AG04450 (cell line): ENCODE measurements around the gene CA5A. TPM values are rescaled to one million over a fixed set of nuclear protein-coding genes. Genes with fewer than 3 reads are reported as not detected.

ENCODE experiments used
- CTCF ChIA-PET: fragments of 300-600, 350-600 bp; formaldehyde crosslinking; extraction: SDS; loops from one replicate; lab custom pipeline; 2022; ENCODE audit warnings: antibody characterized with exemption, inconsistent platforms; lab: Charles Lee
- POLR2A ChIA-PET: fragments of 350-600 bp; formaldehyde crosslinking; extraction: SDS; loops from one replicate; lab custom pipeline; 2021; ENCODE audit warnings: antibody characterized with exemption, inconsistent platforms; lab: Yijun Ruan, JAX
- DNase-seq: peaks from one replicate; pipeline ENCODE4 v3.0.0-alpha.2; 2011; ENCODE audit warnings: low read depth, low spot score
- H3K27ac ChIP-seq: one replicate; pipeline ENCODE4 v1.5.1; 2012; ENCODE audit warnings: low read depth, low read length, control low read depth
- H3K27me3 ChIP-seq: one replicate; pipeline ENCODE4 v1.6.0; 2012; ENCODE audit warnings: low read length; ENCODE audit not compliant: control insufficient read depth, insufficient read depth
- H3K4me3 ChIP-seq: 2 replicates; pipeline ENCODE4 v1.5.1; 2011; ENCODE audit warnings: mild to moderate bottlenecking, low read depth, low read length, control low read depth
- H3K9me3 ChIP-seq: 2 replicates; pipeline ENCODE4 v1.5.1; 2012; ENCODE audit warnings: low read length; ENCODE audit not compliant: control insufficient read depth, insufficient read depth
- polyA plus RNA-seq: library from polyadenylated mRNA; depleted of rRNA; stranded (reverse); fragments of >200 nt; gene quantifications from 2 replicates; pipeline ENCODE4 v1.2.3, GENCODE V29; 2011
- TF ChIP-seq, protein P1 (sequence below): IDR thresholded peaks from 2 replicates; pipeline ENCODE4 v1.5.1; 2011; ENCODE audit warnings: low read depth, low read length, control low read depth, inconsistent platforms

The CA5A gene
- polyA plus RNA-seq, 1 experiment, result not detected

DNA sequence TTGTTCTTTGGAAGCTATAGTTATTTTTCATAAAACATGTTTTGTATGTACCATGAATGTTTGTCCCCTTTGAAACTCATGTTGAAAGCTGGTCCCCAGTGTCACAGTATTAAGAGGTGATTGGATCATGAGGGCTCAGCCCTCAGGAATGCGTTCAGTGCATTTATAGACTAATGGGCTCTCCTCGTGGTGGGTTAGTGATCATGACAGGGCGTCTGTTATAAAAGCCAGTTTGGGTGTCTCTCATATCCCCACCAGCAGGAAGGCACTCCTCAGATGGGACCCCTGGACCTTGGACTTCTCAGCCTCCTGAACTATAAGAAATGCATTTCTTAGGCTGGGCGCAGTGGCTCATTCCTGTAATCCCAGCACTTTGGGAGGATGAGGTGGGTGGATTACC lies 25.3 kb upstream of the CA5A start:
- ChIA-PET POLR2A (interaction anchor here (0.8 kb wide), 1 partner anchor 376 kb away, joined by 4 read pairs; no protein-coding TSS in a partner anchor), CTCF (no interaction called here)
- H3K4me3 ChIP-seq, result no peak overlapping the region
- no peaks in the 10 kb centered on the region; the same call in 1 of the 2 replicates for H3K9me3 ChIP-seq
- TF ChIP-seq, protein P1, sequence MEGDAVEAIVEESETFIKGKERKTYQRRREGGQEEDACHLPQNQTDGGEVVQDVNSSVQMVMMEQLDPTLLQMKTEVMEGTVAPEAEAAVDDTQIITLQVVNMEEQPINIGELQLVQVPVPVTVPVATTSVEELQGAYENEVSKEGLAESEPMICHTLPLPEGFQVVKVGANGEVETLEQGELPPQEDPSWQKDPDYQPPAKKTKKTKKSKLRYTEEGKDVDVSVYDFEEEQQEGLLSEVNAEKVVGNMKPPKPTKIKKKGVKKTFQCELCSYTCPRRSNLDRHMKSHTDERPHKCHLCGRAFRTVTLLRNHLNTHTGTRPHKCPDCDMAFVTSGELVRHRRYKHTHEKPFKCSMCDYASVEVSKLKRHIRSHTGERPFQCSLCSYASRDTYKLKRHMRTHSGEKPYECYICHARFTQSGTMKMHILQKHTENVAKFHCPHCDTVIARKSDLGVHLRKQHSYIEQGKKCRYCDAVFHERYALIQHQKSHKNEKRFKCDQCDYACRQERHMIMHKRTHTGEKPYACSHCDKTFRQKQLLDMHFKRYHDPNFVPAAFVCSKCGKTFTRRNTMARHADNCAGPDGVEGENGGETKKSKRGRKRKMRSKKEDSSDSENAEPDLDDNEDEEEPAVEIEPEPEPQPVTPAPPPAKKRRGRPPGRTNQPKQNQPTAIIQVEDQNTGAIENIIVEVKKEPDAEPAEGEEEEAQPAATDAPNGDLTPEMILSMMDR, result no peak
- H3K27me3 ChIP-seq, result no peaks in the 10 kb centered on the region
- no peak overlapping the region for H3K27ac ChIP-seq
- DNase-seq, result no peak

DNA sequence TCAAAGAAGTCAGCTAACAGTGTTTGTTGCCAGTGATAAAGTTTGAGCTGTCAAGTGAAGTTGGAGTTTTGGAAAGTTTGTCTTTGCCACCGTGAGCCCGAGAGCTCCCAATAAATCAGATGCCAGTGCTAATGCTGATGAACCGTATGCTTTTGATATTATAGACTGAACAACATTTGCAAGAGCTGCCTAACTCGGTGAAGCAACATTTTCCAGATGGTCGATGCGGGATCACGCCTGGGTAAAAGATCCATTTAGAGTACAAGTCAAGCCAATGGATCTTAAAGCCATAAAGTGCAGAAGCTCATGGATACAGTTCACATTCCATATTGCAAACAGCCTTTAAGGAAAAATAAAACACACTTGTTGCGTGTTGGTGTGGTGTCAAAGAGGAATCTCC lies 24.5 kb upstream of the CA5A start:
- H3K27me3 ChIP-seq, result no peaks in the 10 kb centered on the region
- H3K4me3 ChIP-seq, result no peak overlapping the region
- DNase-seq, result no peak
- CTCF ChIA-PET, result no interaction called here
- POLR2A ChIA-PET, result no interaction called here
- H3K9me3 ChIP-seq, result no peaks in the 10 kb centered on the region; the same call in 1 of the 2 replicates
- TF ChIP-seq, protein P1, result no peak
- H3K27ac ChIP-seq, result no peak overlapping the region

DNA sequence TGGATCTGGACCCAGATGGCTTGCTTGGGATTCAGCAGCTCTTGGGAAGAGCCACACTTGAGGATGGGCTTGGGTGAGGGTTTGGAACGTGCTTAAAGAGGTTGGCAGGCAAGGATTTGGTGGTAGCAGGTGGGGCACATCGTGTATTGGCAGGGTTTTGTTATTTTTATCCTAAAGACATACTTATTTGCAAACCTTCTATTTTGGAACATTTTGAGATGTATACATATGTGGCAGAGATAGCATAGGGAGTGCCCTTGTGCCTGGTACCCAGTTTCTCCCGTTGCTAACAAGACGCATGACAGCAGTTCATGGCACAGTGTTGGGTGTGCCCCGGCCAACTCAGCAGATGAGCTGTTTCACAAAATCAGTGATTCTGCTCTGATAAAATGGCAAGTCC lies 24.0 kb upstream of the CA5A start:
- H3K27me3 ChIP-seq, result no peaks in the 10 kb centered on the region
- POLR2A ChIA-PET, result no interaction called here
- CTCF ChIA-PET, result no interaction called here

DNA sequence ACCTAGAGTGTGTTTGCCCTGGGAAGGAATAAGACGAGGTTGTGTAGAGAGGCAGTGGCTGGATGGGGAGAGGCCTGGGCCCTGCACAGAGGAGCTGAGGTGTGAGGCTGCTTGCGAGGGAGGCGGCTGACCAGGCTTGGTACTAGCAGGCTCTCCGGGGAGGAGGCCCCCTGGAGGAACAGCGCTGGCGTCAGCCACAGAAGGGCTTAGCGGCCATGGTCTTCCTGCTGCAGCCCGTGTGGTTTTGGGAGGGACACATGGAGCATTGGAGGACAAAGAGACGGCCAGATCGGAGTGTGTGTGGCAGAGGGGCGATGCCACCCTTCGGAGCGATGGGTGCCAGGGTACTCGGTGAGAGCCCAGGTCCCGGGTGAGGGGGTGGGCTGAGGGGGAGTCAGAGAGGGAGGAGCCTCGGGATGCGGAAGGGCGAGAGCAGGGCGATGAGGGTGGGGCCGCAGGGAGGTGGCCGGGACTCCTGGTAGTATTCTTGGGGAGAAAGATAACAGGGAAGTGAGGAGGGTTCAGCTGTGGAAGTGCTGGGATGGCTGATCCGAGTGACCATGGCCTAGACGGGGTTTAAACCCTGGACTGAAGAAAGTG lies 23.2 kb upstream of the CA5A start:
- DNase-seq, result no peak
- POLR2A ChIA-PET, result no interaction called here
- Histone ChIP-seq H3K27ac (no peak overlapping the region), H3K9me3 (no peaks in the 10 kb centered on the region; the same call in 1 of the 2 replicates), H3K27me3 (no peaks in the 10 kb centered on the region), H3K4me3 (no peak overlapping the region)
- CTCF ChIA-PET, result no interaction called here
- TF ChIP-seq, protein P1, result no peak

More for the DNA sequence above, 24.0 kb upstream of the CA5A start:
- Histone ChIP-seq H3K4me3 (no peak overlapping the region), H3K27ac (no peak overlapping the region), H3K9me3 (no peaks in the 10 kb centered on the region; the same call in 1 of the 2 replicates)
- TF ChIP-seq, protein P1, result no peak
- DNase-seq, result no peak

DNA sequence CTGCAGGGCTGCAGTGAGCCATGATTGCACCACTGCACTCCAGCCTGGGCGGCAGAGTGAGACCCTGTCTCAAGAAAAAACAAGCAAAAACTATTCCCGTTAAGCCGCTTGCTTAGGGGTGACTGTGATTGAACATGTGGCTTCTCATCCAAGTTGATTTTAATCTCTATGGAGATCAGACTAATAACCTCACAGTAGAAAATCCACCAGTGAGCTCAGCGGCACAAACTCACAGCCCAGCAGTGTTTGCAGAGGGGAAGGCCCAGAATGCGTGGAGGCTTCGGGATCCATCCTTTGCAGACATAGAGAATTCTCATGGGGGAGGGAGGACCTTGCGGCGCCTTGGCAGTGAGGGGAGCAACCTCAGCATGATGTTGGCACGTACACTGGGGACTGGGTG lies 22.3 kb upstream of the CA5A start:
- H3K9me3 ChIP-seq, result no peaks in the 10 kb centered on the region; the same call in 1 of the 2 replicates
- DNase-seq, result no peak
- TF ChIP-seq, protein P1, result no peak
- POLR2A ChIA-PET, result no interaction called here
- no peak overlapping the region for H3K4me3 ChIP-seq
- no peak overlapping the region for H3K27ac ChIP-seq
- CTCF ChIA-PET, result no interaction called here
- no peaks in the 10 kb centered on the region for H3K27me3 ChIP-seq
